ENCODE measurements around the gene DOP1A. TPM values are rescaled to one million over a fixed set of nuclear protein-coding genes. Genes with fewer than 3 reads are reported as not detected.
A peak's percentile ranks its signal among the peaks of the same experiment; 100 is the strongest.

DOP1A gene
- total and polyA plus RNA-seq, 2 donors (not counting 1 experiment from before 2014, with no cell fraction given): 9.4 to 28.3 TPM

DNA sequence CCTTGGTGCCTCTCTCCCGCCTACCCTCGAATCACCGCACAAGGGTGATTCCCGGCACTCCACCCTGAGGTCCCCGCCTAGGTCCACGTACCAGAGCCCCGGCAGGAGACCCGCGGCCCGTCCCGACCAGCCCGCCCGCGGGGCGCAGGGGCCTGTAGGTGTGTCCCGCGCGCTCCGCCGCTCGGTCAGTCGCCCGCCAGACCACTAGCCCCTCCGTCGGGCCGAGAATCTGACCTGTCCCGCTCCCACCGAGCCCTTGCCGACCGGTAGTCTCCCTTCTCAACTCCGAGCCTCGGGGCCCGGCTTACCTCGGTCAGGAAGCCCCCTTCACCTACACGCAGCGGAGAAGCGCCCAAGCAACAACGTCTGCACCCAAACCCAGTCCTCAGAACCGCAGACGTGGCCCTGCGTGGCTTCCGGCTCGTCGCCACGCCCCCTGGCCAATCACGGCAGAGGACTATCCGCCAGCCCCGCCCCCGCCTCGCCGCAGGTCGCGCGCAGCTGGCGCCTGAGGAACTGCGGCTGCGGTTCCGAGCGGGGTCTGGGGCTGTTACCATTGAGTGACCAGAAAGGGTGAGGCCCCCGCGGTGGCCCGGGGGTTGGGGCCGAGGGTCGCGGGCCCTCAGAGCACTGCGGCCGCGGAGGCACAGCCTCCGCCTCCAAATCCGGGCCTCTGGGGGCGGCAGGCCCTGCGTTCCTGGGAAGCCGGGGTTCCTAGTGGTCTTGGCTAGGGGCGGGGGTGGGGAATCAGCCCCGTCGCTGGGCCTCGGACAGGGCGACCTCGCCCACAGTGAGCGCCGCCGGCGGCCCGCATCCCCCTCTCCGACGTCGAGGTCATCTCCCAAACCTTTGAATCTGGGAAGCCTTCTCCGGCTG is 125.6 kb downstream of the DOP1A start, which contains the start of the genes PGM3 and RWDD2A:
Gene PGM3, minus strand, starts transcription at position 395 of the 876 bp plus-strand sequence. CDS start 2,253 bp downstream, outside the sequence.
Gene RWDD2A, plus strand, starts transcription at position 487 of the 876 bp plus-strand sequence. CDS start 1,095 bp downstream, outside the sequence.
- Histone ChIP-seq H3K27me3 (replicated peaks in 1 of 4; ENCODE audit: control extremely low read depth in 1 of 4, control insufficient read depth in 3 of 4, insufficient read depth in 4 of 4, low read length in 3 of 4) (no peaks in the 10 kb centered on the region), H3K4me2 (replicated peaks; ENCODE audit: low read depth, low read length, poor library complexity, severe bottlenecking) (peak within 1 kb of the TSS; percentile 96), H3K36me3 (replicated peaks in 1 of 2; ENCODE audit: control extremely low read depth in 1 of 2, control insufficient read depth in 1 of 2, extremely low read depth in 1 of 2, insufficient read depth in 2 of 2, low read length in 1 of 2) (peaks cover 0 to 3% of the 10 kb centered on the region in 2 experiments), H3K4me3 (ENCODE audit: control extremely low read depth in 1 of 5, extremely low read depth in 1 of 5, insufficient read depth in 1 of 5, low read depth in 2 of 5, low read length in 4 of 5) (peak within 1 kb of the TSS; percentile 58 to 93 (median 85)), H3K9ac (ENCODE audit: low read length) (peak within 1 kb of the TSS; percentile 92), H3K9me3 (ENCODE audit: control extremely low read depth in 1 of 3, control insufficient read depth in 2 of 3, insufficient read depth in 1 of 3, low read length in 2 of 3) (peaks cover 0 to 4% (median 0%) of the 10 kb centered on the region in 3 donors), H3K79me2 (ENCODE audit: control insufficient read depth, insufficient read depth, low read length) (peaks cover 21% of the 10 kb centered on the region), H3K27ac (ENCODE audit: low read length in 2 of 2) (peak within 1 kb of the TSS; percentile 58 to 94), H4K20me1 (ENCODE audit: control insufficient read depth, insufficient read depth, low read length, poor library complexity, severe bottlenecking) (no peaks in the 10 kb centered on the region), H2AFZ (ENCODE audit: insufficient read depth, low read depth, low read length, poor library complexity, severe bottlenecking) (peak within 1 kb of the TSS; percentile 91), H3K4me1 (ENCODE audit: control insufficient read depth in 2 of 2, insufficient read depth in 2 of 2, low read length in 2 of 2) (peaks cover 23% of the 10 kb centered on the region in 2 donors)
- Mint-ChIP-seq H3K4me3 (peak within 1 kb of the TSS; percentile 100), H3K27me3 (no peaks in the 10 kb centered on the region), H3K27ac (peak within 1 kb of the TSS; percentile 97), H3K4me1 (peaks cover 39% of the 10 kb centered on the region), H3K9me3 (ENCODE audit: insufficient read depth) (no peaks in the 10 kb centered on the region)
- DNase-seq (peak; percentile 94), ATAC-seq (ENCODE audit: low read depth) (peak; percentile 97)
- WGBS (ENCODE audit: insufficient coverage): under 1% methylated on average over 88 of the region's 88 CpGs
- no peak for TF ChIP-seq EZH2 (IDR thresholded peaks at IDR 0.05; ENCODE audit: borderline replicate concordance, insufficient read depth, low read depth, low read length, poor library complexity, severe bottlenecking)
- TF ChIP-seq, protein P1, sequence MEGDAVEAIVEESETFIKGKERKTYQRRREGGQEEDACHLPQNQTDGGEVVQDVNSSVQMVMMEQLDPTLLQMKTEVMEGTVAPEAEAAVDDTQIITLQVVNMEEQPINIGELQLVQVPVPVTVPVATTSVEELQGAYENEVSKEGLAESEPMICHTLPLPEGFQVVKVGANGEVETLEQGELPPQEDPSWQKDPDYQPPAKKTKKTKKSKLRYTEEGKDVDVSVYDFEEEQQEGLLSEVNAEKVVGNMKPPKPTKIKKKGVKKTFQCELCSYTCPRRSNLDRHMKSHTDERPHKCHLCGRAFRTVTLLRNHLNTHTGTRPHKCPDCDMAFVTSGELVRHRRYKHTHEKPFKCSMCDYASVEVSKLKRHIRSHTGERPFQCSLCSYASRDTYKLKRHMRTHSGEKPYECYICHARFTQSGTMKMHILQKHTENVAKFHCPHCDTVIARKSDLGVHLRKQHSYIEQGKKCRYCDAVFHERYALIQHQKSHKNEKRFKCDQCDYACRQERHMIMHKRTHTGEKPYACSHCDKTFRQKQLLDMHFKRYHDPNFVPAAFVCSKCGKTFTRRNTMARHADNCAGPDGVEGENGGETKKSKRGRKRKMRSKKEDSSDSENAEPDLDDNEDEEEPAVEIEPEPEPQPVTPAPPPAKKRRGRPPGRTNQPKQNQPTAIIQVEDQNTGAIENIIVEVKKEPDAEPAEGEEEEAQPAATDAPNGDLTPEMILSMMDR (IDR thresholded peaks at IDR 0.05): no peak
- intact Hi-C loops (cut with micrococcal nuclease): loop anchor here (1.0 to 10.0 kb wide), 5 partner anchors 126 to 1441 kb away; partner anchors contain the start of genes CEP162, CYB5R4, DOP1A and IBTK
- CTCF ChIA-PET: interaction anchor here (1.1 to 7.4 kb wide), 2 partner anchors 127 to 130 kb away, joined by 3 to 52 read pairs; partner anchors contain the start of genes DOP1A and UBE3D
- POLR2A ChIA-PET: no interaction called here

Measured in B cell (primary cell).